ENCODE results near the gene AJM1.
"Not testable (repeated sequence)": the region's sequence is repeated elsewhere in the genome, so short reads cannot be mapped to it uniquely, and the experiment has no call there.

Gene AJM1

DNA sequence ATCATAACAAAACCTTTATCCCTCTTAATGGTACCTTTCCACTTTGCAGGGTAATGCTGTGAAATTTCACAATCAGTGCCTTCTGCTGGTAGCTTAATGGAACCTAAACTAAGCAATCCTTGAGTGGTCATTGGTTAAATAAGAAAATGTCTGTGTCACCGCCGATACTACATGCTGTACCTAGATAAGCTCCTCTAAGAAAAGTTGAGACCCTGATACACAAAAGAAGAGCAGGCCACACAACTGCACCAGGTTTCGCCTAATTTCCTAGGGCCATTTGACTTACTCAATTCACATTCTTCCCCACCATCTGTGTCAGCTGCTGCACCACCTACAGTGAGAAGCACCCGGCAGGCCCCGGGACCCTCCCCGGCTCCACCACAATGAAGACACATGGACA, 32.9 kb downstream of the AJM1 start:
- no peak for DNase-seq (ENCODE audit: low read depth)
- TF ChIP-seq MYC (IDR thresholded peaks at IDR 0.05; ENCODE audit: low read depth, low read length), result no peak
- TF ChIP-seq, protein P1, sequence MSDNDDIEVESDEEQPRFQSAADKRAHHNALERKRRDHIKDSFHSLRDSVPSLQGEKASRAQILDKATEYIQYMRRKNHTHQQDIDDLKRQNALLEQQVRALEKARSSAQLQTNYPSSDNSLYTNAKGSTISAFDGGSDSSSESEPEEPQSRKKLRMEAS (IDR thresholded peaks at IDR 0.05; ENCODE audit: low read depth, low read length), result no peak
- no peak for TF ChIP-seq POLR2A (IDR thresholded peaks at IDR 0.05; ENCODE audit: extremely low read depth, insufficient read length)
- TF ChIP-seq, protein P2, sequence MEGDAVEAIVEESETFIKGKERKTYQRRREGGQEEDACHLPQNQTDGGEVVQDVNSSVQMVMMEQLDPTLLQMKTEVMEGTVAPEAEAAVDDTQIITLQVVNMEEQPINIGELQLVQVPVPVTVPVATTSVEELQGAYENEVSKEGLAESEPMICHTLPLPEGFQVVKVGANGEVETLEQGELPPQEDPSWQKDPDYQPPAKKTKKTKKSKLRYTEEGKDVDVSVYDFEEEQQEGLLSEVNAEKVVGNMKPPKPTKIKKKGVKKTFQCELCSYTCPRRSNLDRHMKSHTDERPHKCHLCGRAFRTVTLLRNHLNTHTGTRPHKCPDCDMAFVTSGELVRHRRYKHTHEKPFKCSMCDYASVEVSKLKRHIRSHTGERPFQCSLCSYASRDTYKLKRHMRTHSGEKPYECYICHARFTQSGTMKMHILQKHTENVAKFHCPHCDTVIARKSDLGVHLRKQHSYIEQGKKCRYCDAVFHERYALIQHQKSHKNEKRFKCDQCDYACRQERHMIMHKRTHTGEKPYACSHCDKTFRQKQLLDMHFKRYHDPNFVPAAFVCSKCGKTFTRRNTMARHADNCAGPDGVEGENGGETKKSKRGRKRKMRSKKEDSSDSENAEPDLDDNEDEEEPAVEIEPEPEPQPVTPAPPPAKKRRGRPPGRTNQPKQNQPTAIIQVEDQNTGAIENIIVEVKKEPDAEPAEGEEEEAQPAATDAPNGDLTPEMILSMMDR (IDR thresholded peaks at IDR 0.05; ENCODE audit: low read depth, low read length), result no peak
- no peak overlapping the region for H3K4me3 ChIP-seq (ENCODE audit: low read depth, low read length)

DNA sequence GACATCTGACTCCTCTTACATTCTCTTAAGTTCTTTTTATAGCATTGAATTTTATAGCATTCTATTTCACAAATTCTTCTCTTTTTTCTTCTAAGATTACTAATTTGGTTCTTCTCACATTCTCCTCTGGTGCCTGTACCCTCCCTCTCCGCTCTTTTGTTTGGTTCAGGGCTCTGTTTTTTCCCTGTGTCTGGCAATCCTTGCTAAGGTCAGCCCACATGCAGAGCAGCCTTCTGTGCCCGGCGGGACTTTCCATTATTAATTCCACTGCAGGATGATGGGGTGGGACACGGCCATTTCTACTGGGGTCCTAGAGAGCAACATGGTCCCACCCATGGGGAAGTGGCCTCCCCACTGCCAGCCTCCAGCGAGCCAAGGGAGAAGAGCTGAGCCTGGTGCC, 34.2 kb downstream of the AJM1 start:
- TF ChIP-seq MYC (IDR thresholded peaks at IDR 0.05; ENCODE audit: low read depth, low read length), result no peak
- TF ChIP-seq, protein P2 (IDR thresholded peaks at IDR 0.05; ENCODE audit: low read depth, low read length), result no peak
- TF ChIP-seq, protein P1 (IDR thresholded peaks at IDR 0.05; ENCODE audit: low read depth, low read length), result no peak
- TF ChIP-seq POLR2A (IDR thresholded peaks at IDR 0.05; ENCODE audit: extremely low read depth, insufficient read length), result no peak
- no peak for DNase-seq (ENCODE audit: low read depth)
- no peak overlapping the region for H3K4me3 ChIP-seq (ENCODE audit: low read depth, low read length)

DNA sequence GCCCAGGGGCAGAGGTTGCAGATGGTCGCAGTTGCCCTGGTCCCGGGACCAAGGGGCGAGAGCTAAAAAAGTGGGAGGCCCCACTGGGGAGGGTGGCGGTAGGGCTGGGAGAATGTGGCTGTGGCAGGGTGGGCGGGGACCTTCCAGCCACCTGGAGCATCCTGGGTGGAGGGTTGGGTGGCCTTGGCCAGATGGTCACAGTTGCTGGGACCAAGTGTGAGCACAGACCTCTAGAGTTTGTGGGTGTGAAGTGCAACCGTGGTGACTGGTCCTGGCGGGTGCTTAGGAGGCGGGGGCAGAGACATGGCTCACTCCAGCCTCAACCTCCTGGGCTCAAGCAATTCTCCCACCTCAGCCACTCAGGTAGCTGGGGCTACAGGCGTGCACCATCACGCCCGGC, 38.4 kb downstream of the AJM1 start:
- no peak for DNase-seq (ENCODE audit: low read depth)
- no peak overlapping the region for H3K4me3 ChIP-seq (ENCODE audit: low read depth, low read length)
- TF ChIP-seq, protein P1 (IDR thresholded peaks at IDR 0.05; ENCODE audit: low read depth, low read length), result no peak
- TF ChIP-seq, protein P2 (IDR thresholded peaks at IDR 0.05; ENCODE audit: low read depth, low read length), result no peak
- TF ChIP-seq POLR2A (IDR thresholded peaks at IDR 0.05; ENCODE audit: extremely low read depth, insufficient read length), result no peak
- TF ChIP-seq MYC (IDR thresholded peaks at IDR 0.05; ENCODE audit: low read depth, low read length), result no peak

DNA sequence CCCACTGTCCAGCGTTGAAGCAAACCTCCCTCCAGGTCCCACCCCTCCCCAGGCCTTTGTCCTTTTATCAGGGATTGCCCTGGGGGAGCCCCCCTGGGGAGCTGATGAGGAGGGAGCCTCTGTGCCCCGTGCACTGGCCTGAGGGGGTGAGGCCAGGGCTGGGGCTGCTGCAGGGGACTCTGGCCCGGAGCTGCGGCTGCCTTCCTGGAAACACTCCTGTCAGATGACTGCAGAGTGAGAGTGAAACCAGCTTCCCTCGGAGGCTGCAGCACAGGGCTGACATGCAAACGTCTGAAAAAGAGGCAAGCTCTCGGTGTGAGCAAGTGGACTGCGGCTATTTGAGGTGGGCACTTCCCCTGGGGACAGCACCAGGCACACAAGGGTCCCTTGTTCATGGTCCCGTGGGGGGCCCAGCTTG, 39.4 kb downstream of the AJM1 start:
- H3K4me3 ChIP-seq (ENCODE audit: low read depth, low read length), result no peak overlapping the region
- no peak for TF ChIP-seq MYC (IDR thresholded peaks at IDR 0.05; ENCODE audit: low read depth, low read length)
- TF ChIP-seq, protein P1 (IDR thresholded peaks at IDR 0.05; ENCODE audit: low read depth, low read length), result no peak
- TF ChIP-seq, protein P2 (IDR thresholded peaks at IDR 0.05; ENCODE audit: low read depth, low read length), result no peak
- no peak for DNase-seq (ENCODE audit: low read depth)

DNA sequence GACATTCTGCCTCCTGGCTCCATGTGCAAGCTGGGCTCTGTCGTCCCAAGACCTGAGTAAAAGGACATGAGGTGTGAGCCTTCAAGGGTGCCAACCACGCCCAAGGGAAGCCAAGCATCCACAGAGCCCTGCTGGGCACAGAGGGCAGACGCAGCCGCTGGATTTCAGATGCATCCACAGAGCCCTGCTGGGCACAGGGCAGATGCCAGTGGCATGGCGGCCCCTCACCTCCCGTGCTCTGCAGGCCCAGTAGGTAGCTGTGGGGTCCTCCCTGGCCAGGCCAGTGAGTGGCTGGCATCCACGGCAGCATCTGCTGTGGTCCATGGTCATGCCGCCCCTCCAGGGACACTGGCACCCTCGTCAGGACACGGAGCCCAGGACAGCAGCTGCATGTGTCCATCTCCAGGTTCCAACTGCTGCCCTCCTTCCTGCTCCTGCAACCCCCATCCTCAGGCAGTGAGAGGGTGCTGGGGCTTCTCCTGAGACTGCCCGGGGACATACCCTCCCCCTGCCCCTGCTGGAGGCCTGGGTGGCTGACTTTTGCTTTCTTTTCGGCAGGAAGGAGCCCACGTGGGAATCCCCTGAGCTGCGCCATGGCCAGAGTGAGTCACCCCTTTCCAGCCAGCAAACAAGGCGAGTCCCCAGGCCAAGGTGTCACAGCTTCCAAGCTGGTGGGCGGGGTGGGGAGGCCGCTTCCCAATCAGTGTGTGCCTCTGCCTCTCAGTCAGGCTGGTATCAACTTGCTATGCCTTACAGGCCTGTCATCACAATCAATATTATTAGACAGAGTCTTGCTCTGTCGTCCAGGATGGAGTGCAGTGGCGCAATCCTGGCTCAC, 40.0 kb downstream of the AJM1 start:
- peak; percentile 75 for DNase-seq (ENCODE audit: low read depth)
- H3K4me3 ChIP-seq (ENCODE audit: low read depth, low read length), result no peak overlapping the region
- TF ChIP-seq POLR2A (IDR thresholded peaks at IDR 0.05; ENCODE audit: extremely low read depth, insufficient read length), result no peak
- TF ChIP-seq, protein P1 (IDR thresholded peaks at IDR 0.05; ENCODE audit: low read depth, low read length), result peak; percentile 86
- TF ChIP-seq MYC (IDR thresholded peaks at IDR 0.05; ENCODE audit: low read depth, low read length), result peak; percentile 78
- TF ChIP-seq, protein P2 (IDR thresholded peaks at IDR 0.05; ENCODE audit: low read depth, low read length), result no peak

DNA sequence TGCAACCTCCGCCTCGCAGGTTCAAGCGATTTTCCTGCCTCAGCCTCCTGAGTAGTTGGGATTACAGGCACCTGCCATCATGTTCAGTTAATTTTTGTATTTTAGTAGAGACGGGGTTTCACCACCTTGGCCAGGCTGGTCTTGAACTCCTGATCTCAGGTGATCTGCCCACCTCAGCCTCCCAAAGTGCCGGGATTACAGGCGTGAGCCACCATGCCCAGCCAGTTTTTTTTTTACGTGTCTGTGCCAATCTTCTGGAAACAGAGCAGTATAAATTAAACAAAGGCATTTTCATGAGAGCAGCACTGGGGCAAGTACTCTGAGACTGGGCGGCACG, 40.6 kb downstream of the AJM1 start:
- not testable (repeated sequence) for H3K4me3 ChIP-seq (ENCODE audit: low read depth, low read length); DNase-seq (ENCODE audit: low read depth)

DNA sequence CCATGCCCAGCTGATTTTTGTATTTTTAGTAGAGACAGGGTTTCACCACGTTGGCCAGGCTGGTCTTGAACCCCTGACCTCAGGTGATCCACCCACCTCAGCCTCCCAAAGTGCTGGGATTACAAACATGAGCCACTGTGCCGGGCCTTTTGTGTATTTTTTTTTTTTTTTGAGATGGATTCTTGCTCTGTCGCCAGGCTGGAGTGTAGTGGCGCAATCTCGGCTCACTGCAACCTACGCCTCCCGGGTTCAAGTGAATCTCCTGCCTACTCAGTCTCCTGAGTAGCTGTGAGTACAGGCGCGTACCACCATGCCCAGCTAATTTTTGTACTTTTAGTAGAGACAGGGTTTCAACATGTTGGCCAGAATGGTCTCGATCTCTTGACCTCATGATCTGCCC, 41.4 kb downstream of the AJM1 start:
- not testable (repeated sequence) for H3K4me3 ChIP-seq (ENCODE audit: low read depth, low read length); DNase-seq (ENCODE audit: low read depth)

Data from NB4 (cell line).